Keratinocyte (primary cell): Measurements from ENCODE around the gene ASIC2. TPM values are rescaled to one million over a fixed set of nuclear protein-coding genes. Genes with fewer than 3 reads are reported as not detected.

Experiments used
- DNase-seq: peaks from one replicate; pipeline ENCODE4 v3.0.0-alpha.2; 2011; ENCODE audit warnings: low read depth, missing footprints, low spot score
- FAIRE-seq: peaks from 2 replicates; lab custom pipeline; 2011; peaks lifted over from hg19 to GRCh38; lab: Jason Lieb, UNC
- H2AFZ ChIP-seq: 2 replicates; pipeline ENCODE4 v1.6.0; 2012; ENCODE audit warnings: low read length, control low read depth, inconsistent platforms; ENCODE audit not compliant: control insufficient read depth
- H3K27ac ChIP-seq: 2 replicates; pipeline ENCODE4 v1.5.1; 2011; ENCODE audit warnings: low read length; ENCODE audit not compliant: control insufficient read depth, insufficient read depth
- H3K27me3 ChIP-seq: 3 replicates; pipeline ENCODE4 v1.6.0; 2011; ENCODE audit warnings: low read length; ENCODE audit not compliant: control insufficient read depth, insufficient read depth; ENCODE audit errors: extremely low read depth
- H3K36me3 ChIP-seq, 2 experiments: 2 replicates in 1 of 2; 3 replicates in 1 of 2; pipeline ENCODE4 v1.5.1; 2011; ENCODE audit warnings: low read length in 2 of 2, mild to moderate bottlenecking in 1 of 2; ENCODE audit not compliant: control insufficient read depth in 2 of 2, insufficient read depth in 2 of 2; ENCODE audit errors: extremely low read depth in 1 of 2
- H3K4me1 ChIP-seq: 3 replicates; pipeline ENCODE4 v1.5.1; 2011; ENCODE audit warnings: low read length; ENCODE audit not compliant: control insufficient read depth, insufficient read depth; ENCODE audit errors: extremely low read depth
- H3K4me2 ChIP-seq: 3 replicates; pipeline ENCODE4 v1.6.0; 2011; ENCODE audit warnings: low read depth, low read length; ENCODE audit not compliant: control insufficient read depth, insufficient read depth; ENCODE audit errors: extremely low read depth
- H3K4me3 ChIP-seq, 3 experiments: fragments of 200-600 bp in 1 of 3; sonication (generic) in 1 of 3; 2 replicates in 2 of 3; 3 replicates in 1 of 3; pipeline ENCODE4 v1.5.1; 2011 to 2016; ENCODE audit warnings: low read length in 3 of 3, mild to moderate bottlenecking in 3 of 3, control low read depth in 2 of 3, inconsistent platforms in 1 of 3, low read depth in 1 of 3, mixed read lengths in 1 of 3, mixed run types in 1 of 3, moderate library complexity in 1 of 3; ENCODE audit not compliant: control insufficient read depth in 2 of 3, insufficient read depth in 2 of 3; ENCODE audit errors: extremely low read depth in 1 of 3
- H3K79me2 ChIP-seq: 2 replicates; pipeline ENCODE4 v1.6.0; 2012; ENCODE audit warnings: low read length; ENCODE audit not compliant: control insufficient read depth, insufficient read depth
- H3K9ac ChIP-seq: 3 replicates; pipeline ENCODE4 v1.6.0; 2011; ENCODE audit warnings: low read length; ENCODE audit not compliant: control insufficient read depth, insufficient read depth; ENCODE audit errors: extremely low read depth
- H3K9me1 ChIP-seq: 3 replicates; pipeline ENCODE4 v1.6.0; 2011; ENCODE audit warnings: low read length; ENCODE audit not compliant: control insufficient read depth, insufficient read depth; ENCODE audit errors: extremely low read depth
- H3K9me3 ChIP-seq: 2 replicates; pipeline ENCODE4 v1.5.1; 2012; ENCODE audit warnings: low read depth, low read length; ENCODE audit not compliant: control insufficient read depth
- H4K20me1 ChIP-seq: 3 replicates; pipeline ENCODE4 v1.6.0; 2011; ENCODE audit warnings: low read length; ENCODE audit not compliant: control insufficient read depth, insufficient read depth; ENCODE audit errors: extremely low read depth
- EZH2 ChIP-seq: IDR thresholded peaks from one replicate; pipeline ENCODE4 v1.6.1; 2012; ENCODE audit warnings: inconsistent platforms, mild to moderate bottlenecking, low read length, moderate library complexity
- dilution Hi-C: fragments of 300-500 bp; cut with MboI; formaldehyde crosslinking; loops from one replicate; pipeline ENCODE4 v1.7.0; 2020; ENCODE audit warnings: low sequenced_read_pairs; ENCODE audit not compliant: extremely low pct_ligation_motif_present
- polyA plus RNA-seq, 5 experiments: library from polyadenylated mRNA; depleted of rRNA in 3 of 5; stranded (reverse) in 3 of 5; stranded (forward) in 1 of 5; unstranded in 1 of 5; fragments of >200 nt; gene quantifications; 1 replicate in 1 of 5; 2 replicates in 3 of 5; 3 replicates in 1 of 5; pipeline versions ENCODE4 v1.2.1 to v1.2.3, GENCODE V29; 2011 to 2012; ENCODE audit warnings: missing spikeins in 2 of 5, low read depth in 1 of 5, low replicate concordance in 1 of 5
- TF ChIP-seq, protein P1 (sequence below), 3 experiments: IDR thresholded peaks in 1 of 3; conservative IDR thresholded peaks in 1 of 3; optimal IDR thresholded peaks in 1 of 3; 2 replicates in 2 of 3; 3 replicates in 1 of 3; pipeline versions ENCODE3 to v1.5.1; 2011; ENCODE audit warnings: low read length in 3 of 3, mild to moderate bottlenecking in 3 of 3, moderate library complexity in 2 of 3, control low read depth in 1 of 3, inconsistent platforms in 1 of 3; ENCODE audit not compliant: insufficient read depth in 2 of 3; ENCODE audit errors: extremely low read depth in 1 of 3

The ASIC2 gene
- polyA plus RNA-seq, 1 donor (not counting 4 experiments of a cell fraction or from before 2014, with no cell fraction given): not detected

DNA sequence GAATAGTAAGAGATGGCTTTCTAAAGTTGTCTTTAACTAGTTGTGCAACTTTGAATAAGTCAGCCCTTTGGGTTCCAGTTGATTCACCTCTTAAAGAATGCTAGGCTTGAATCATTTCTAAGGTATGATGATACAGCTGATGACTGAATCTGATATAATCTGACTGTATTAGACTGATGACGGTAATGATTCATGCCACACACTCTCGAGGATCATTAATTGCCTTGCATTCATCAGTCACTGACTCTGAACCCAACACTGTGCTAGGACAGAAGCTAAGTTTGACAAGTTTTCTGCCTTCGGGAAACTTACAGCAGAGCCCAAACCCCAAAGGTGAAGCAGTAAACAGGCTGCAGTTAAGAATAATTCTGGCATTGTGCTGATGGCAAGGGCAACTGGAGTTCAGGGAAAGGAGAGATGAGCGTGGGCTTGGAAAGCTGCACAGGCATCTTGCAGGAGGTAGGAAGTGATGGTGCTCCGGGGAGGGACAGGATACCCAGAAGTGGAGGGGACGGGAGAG lies 25.8 kb downstream of the ASIC2 start:
- no peaks in the 10 kb centered on the region for H3K9me3 ChIP-seq
- dilution Hi-C loops: no loop called here
- FAIRE-seq: peak; percentile 97
- peak overlapping the region; percentile 62 for H3K4me2 ChIP-seq
- no peaks in the 10 kb centered on the region for H3K36me3 ChIP-seq
- peak overlapping the region; percentile 43 for H3K27ac ChIP-seq
- H4K20me1 ChIP-seq: no peaks in the 10 kb centered on the region
- H3K4me3 ChIP-seq: peak overlapping the region in 1 of 3 experiments; percentile 1
- TF ChIP-seq EZH2: no peak
- TF ChIP-seq, protein P1, sequence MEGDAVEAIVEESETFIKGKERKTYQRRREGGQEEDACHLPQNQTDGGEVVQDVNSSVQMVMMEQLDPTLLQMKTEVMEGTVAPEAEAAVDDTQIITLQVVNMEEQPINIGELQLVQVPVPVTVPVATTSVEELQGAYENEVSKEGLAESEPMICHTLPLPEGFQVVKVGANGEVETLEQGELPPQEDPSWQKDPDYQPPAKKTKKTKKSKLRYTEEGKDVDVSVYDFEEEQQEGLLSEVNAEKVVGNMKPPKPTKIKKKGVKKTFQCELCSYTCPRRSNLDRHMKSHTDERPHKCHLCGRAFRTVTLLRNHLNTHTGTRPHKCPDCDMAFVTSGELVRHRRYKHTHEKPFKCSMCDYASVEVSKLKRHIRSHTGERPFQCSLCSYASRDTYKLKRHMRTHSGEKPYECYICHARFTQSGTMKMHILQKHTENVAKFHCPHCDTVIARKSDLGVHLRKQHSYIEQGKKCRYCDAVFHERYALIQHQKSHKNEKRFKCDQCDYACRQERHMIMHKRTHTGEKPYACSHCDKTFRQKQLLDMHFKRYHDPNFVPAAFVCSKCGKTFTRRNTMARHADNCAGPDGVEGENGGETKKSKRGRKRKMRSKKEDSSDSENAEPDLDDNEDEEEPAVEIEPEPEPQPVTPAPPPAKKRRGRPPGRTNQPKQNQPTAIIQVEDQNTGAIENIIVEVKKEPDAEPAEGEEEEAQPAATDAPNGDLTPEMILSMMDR (optimal IDR thresholded peaks at IDR 0.05 in 1 of 3, IDR thresholded peaks at IDR 0.05 in 1 of 3, conservative IDR thresholded peaks at IDR 0.05 in 1 of 3; ENCODE audit: extremely low read depth in 1 of 3, insufficient read depth in 2 of 3, low read length in 3 of 3): no peak
- no peaks in the 10 kb centered on the region for H3K27me3 ChIP-seq
- DNase-seq: peak; percentile 77
- H3K9me1 ChIP-seq: no peaks in the 10 kb centered on the region
- no peaks in the 10 kb centered on the region for H3K79me2 ChIP-seq
- H2AFZ ChIP-seq: no peak overlapping the region
- no peak overlapping the region for H3K9ac ChIP-seq
- H3K4me1 ChIP-seq: peaks cover 18% of the 10 kb centered on the region

DNA sequence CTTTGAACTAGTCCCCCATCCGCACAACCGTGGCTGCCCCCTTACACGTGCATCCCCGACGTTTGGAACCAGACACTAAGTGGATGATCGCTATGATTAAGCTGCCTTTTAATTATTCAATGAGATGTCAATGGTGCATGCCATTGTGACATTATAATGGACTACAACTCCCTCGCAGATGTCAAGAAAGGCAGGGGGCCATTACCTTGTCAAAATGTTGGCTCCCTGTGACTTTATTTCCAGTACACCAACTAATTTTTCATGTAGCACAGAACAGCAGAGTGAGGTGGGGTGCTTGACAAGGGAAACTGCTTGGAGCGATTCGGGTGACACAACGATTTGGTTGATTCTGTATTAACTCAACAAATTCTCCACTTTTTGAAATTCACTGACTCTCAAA lies 26.5 kb downstream of the ASIC2 start:
- TF ChIP-seq, protein P1 (optimal IDR thresholded peaks at IDR 0.05 in 1 of 3, IDR thresholded peaks at IDR 0.05 in 1 of 3, conservative IDR thresholded peaks at IDR 0.05 in 1 of 3; ENCODE audit: extremely low read depth in 1 of 3, insufficient read depth in 2 of 3, low read length in 3 of 3): no peak
- no peak for TF ChIP-seq EZH2
- Histone ChIP-seq H3K27ac (no peak overlapping the region), H3K79me2 (no peaks in the 10 kb centered on the region), H3K9ac (no peak overlapping the region), H3K9me1 (no peaks in the 10 kb centered on the region), H3K9me3 (no peaks in the 10 kb centered on the region), H4K20me1 (no peaks in the 10 kb centered on the region), H3K27me3 (no peaks in the 10 kb centered on the region), H3K36me3 (no peaks in the 10 kb centered on the region), H3K4me2 (no peak overlapping the region), H3K4me1 (peaks cover 18% of the 10 kb centered on the region), H3K4me3 (no peak overlapping the region), H2AFZ (no peak overlapping the region)
- DNase-seq: no peak
- dilution Hi-C loops: no loop called here
- FAIRE-seq: no peak
